Measurements from ENCODE around the gene DMRTC2.

The DMRTC2 gene

GRCh38 chr19:41804336-41804735 lies 40.5 kb upstream of the DMRTC2 start:
- no peak overlapping the region for H3K4me3 ChIP-seq (ENCODE audit: low read depth, low read length)
- TF ChIP-seq CTCF (IDR thresholded peaks at IDR 0.05; ENCODE audit: borderline replicate concordance, insufficient read depth, low read depth, low read length) = no peak

- no peak for TF ChIP-seq CTCF (IDR thresholded peaks at IDR 0.05; ENCODE audit: borderline replicate concordance, insufficient read depth, low read depth, low read length)
- no peak overlapping the region for H3K4me3 ChIP-seq (ENCODE audit: low read depth, low read length)
These were observed 37.7 kb upstream of the DMRTC2 start for GRCh38 chr19:41807176-41807575.

GRCh38 chr19:41808663-41809566 lies 35.9 kb upstream of the DMRTC2 start:
- no peak for TF ChIP-seq CTCF (IDR thresholded peaks at IDR 0.05; ENCODE audit: borderline replicate concordance, insufficient read depth, low read depth, low read length)
- H3K4me3 ChIP-seq (ENCODE audit: low read depth, low read length) = no peak overlapping the region

GRCh38 chr19:41810301-41810700 lies 34.5 kb upstream of the DMRTC2 start:
- H3K4me3 ChIP-seq (ENCODE audit: low read depth, low read length) = no peak overlapping the region
- no peak for TF ChIP-seq CTCF (IDR thresholded peaks at IDR 0.05; ENCODE audit: borderline replicate concordance, insufficient read depth, low read depth, low read length)

- H3K4me3 ChIP-seq (ENCODE audit: low read depth, low read length) = no peak overlapping the region
- TF ChIP-seq CTCF (IDR thresholded peaks at IDR 0.05; ENCODE audit: borderline replicate concordance, insufficient read depth, low read depth, low read length) = no peak
These were observed 33.8 kb upstream of the DMRTC2 start for GRCh38 chr19:41811036-41811435.

GRCh38 chr19:41811981-41812380 lies 32.9 kb upstream of the DMRTC2 start:
- TF ChIP-seq CTCF (IDR thresholded peaks at IDR 0.05; ENCODE audit: borderline replicate concordance, insufficient read depth, low read depth, low read length) = no peak
- H3K4me3 ChIP-seq (ENCODE audit: low read depth, low read length) = no peak overlapping the region

- no peak for TF ChIP-seq CTCF (IDR thresholded peaks at IDR 0.05; ENCODE audit: borderline replicate concordance, insufficient read depth, low read depth, low read length)
- no peak overlapping the region for H3K4me3 ChIP-seq (ENCODE audit: low read depth, low read length)
These were observed 30.9 kb upstream of the DMRTC2 start for GRCh38 chr19:41813911-41814310.

Data from GM12875 (cell line).